Measurements from ENCODE around the gene P2RY8.

P2RY8 gene

DNA sequence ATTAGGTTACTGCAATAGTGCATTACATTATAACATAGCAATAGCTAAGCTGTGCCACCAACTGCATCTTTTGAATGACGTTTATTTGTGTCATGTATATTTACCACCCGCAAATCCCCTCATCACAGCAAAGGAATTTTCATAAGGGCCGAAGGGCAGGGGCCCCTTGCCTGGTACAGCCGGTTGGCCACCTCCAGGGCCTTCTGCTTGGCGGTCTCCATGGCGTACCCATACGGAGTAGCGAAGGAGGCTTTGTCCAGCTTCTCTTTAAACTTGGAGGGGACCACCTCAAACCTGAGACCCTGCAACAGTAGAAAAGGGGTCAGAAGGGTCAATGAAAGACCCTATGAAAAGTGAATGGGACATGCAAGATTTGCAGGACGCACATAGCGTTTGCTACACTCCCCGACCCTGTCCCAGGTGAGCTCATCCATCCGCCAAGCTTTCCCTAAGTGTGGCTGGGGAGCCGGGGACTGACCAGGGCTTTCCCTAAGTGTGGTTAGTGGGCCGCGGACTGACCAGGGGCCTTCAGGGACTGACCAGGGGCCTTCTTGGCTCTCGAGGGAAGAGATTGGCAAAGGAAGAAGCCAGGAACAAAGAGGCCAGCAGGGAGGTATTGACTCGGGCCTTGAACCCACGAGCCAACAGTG is 94.8 kb downstream of the P2RY8 start:
- peak; percentile 51 for DNase-seq

DNA sequence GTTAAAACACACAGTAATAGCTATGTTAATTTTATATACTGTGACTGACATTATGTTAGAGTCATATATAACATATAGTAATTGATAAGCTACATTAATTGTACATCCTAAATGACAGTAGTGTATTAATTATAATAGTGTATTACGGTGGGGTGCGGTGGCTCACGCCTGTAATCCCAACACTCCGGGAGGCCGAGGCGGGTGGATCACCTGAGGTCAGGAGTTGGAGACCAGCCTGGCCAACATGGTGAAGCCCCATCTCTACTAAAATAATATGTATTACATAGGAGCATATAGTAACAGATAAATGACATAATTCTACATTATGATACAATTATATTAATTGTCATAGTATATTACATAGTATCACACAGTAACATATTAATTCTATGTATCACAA is 96.5 kb downstream of the P2RY8 start:
- peak; percentile 54 for DNase-seq

DNA sequence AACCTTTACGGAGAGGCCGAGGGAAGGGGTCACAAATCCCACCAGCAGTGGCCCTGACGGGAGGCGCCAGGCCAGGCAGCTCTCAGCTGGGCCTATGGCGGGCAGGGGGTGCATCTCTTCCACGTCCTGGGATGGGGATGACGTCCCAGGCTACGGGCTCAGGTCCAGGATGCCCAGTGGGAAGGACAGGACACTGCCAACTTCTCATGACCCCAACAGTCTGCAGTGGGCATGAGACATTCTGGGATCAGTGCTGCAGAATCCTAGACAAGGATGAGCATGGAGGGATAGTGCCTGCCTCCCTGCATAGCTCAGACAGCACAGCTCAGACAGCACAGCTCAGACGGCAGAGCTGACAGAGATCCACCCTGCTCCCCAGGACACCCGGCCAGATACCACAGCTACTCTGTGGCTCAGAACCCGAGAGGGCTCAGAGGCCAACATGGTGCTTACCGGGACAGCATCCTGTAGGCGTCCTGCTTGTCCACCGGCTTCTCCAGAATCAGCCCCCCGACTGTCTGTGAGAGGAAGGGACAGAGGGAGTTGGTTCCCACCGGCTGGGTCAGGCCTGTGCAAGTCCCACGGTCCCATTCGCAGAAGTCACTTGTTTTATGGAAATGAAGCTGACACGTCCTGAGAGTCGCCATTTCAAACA is 101.6 kb downstream of the P2RY8 start:
- peak; percentile 59 for DNase-seq

DNA sequence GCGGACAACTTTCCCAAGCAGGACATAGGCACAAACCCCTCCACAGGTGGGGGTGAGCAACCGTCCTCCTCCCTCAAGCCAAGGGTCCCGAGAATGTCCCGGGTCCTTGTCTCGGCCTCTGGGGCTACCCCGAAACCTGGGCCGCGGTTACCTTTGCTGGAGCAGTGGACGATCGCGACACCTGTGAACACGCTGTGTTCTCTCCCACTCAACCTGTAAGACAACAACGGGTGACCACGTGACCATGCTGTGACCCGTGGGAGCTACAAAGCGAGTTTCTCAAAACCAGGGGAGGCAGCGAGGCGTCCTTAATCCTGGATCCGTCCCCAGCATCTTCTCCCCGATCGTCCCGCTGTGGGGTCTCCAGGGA is 102.1 kb downstream of the P2RY8 start:
- DNase-seq = peak; percentile 59

DNA sequence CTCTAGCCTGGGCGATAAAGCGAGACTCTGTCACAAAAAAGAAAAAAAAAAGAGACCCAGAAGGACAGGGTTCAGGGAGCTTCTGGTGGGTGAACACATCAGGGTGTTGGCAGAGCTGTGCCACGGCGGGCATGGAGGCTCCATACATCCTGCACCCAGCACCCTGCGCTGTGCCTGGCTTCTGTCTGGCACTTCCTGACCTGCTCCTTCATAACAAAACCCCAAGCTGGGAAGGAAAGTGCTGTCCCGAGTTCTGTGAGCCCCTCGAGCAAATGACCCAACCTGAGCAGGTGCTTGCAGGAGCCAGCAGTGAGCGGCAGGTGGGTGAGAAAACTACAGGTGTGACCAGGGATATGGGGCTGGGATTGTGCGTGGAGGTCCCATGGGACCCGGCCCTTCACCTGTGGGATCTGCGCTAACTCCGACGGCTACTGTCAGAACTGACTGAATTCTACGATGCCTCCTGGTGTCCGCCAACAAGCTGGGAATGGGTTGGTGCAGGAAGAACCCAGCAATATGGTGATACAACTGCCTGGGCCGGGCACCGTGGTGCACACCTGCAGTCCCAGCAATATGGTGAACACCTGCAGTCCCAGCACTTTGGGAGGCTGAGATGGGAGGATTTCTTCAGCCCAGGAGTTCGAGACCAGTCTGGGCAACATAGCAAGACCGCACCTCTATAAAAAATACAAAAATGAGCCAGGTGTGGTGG is 103.2 kb downstream of the P2RY8 start:
- DNase-seq = no peak

DNA sequence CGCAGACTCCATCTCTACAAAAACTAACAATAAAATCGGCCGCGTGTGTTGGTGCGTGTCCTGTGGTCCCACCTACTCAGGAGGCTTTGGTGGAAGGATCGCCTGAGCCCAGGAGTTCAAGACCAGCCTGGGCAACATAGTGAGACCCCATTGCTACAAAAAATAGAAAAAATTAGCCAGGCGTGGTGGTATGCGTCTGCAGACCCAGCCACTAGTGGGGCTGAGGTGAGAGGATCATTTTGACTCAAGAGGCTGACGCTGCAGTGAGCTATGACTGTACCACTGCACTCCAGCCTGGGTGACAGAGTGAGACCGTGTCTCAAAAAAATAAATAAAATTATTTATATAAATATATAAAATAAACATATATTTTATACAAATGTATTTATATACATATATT is 106.5 kb downstream of the P2RY8 start:
- peak; percentile 41 for DNase-seq

DNA sequence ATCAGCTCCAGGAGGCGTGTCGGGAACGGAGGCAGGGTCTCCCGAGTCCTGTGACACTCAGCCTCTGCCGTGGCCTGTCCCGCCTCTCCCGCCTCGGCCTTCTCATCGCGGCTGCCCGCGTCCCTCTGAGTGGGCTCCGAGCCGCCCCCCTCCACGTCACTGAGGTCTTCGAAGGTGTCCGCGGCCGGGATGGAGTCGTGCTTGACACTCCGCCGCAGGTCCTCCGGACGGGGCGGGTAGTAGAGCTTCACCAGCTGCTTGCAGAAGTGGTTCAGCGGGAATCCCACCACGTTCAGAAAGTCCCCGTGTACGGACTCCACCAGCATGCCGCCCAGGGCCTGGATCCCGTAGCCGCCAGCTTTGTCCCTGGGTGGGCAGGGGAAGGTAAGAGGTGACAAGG is 109.2 kb downstream of the P2RY8 start:
- DNase-seq = peak; percentile 54

DNA sequence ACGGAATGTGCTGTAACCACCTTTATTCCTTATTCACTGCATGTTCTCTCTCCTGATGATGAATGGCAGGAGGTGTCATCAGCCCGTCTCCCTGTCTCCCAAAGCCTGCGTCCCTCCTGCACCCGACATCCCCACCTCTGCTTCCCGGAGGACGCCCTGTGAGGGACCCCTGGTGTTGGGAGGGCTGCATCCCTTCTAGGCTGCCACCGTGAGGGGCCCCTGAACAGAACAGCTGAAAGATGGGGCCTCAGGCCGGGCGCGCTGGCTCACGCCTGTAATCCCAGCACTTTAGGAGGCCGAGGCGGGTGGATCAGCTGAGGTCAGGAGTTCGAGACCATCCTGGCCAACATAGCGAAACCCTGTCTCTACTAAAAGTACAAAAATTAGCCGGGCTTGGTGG is 110.7 kb downstream of the P2RY8 start:
- peak; percentile 49 for DNase-seq

DNA sequence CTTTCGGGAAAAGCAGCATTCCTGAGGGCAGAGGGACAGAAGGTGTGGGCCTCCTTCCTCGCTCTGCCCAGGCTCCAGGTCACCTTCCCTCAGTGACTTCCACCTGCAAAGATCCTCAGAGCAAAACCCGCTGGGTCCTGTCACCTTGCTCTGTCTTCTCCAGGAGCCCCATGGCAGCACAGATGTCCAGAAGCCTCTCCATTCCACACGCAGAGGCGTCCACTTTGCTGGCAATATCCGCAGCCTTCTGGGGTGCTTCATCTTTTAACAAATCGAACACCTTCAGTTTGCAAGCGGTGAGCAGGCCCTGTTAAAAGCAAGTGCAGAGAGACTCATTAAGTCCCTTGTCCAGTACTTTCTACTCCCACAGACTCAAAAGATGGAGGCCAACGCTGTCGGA is 111.6 kb downstream of the P2RY8 start:
- DNase-seq = peak; percentile 52

DNA sequence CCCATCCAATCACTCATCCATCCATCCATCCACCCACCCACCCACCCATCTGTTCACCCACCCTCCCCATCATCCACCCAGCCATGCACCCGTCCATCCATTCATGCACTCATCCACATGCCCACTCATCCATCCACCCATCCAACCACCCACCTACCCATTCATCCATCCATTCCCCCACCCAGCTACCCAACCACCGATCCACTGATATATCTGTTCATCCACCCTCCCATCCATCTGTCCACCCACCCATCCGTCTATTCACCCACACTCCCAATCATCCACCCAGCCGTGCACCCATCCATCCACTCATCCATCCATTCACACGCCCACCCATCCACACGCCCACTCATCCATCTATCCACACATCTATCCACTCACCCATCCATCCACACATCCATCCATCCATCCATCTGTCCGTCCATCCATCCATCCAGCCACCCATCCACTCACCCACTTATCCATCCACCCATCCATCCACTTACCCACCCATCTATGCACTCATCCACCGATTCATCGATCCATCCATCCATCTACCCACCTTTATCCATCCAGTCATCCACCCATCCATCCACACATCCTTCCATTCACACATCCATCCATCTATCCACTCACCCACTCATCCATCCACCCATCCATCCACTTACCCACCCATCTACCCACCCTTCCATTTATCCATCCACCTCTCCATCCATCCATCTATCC is 112.7 kb downstream of the P2RY8 start:
- DNase-seq = peak; percentile 21

DNA sequence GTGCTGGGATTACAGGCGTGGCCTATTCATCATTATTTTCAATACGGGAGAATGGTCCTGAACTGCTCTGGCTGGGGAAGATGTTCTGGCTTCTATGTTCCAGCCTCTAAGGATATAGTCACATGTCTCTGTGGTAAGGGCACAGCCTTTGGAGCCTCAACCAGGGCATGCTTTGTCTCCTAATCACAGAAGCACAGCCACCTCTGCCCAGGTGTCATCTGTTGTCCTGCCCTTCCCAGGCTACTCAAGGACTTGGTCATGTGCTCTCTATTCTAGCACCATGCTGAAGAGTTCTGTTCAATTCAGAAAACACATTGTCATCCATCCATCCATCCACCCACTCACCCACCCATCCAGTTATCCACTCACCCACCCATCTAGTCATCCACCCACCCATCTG is 113.8 kb downstream of the P2RY8 start:
- peak; percentile 10 for DNase-seq

DNA sequence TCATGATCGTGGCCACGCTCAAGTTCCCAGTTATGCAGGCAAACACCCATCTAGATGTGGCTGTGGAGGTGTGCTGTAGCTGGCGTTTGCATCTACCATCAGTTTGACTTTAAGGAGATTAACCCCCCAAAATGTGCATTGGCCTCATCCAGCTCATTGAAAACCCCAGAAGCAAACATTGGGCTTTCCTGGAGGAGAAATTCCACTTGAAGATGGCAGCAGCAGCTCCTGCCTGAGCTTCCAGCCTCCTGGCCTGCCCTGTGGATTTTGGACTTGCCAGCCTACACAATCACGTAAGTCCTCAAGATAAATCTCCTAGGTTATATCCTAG is 114.9 kb downstream of the P2RY8 start:
- peak; percentile 25 for DNase-seq

DNA sequence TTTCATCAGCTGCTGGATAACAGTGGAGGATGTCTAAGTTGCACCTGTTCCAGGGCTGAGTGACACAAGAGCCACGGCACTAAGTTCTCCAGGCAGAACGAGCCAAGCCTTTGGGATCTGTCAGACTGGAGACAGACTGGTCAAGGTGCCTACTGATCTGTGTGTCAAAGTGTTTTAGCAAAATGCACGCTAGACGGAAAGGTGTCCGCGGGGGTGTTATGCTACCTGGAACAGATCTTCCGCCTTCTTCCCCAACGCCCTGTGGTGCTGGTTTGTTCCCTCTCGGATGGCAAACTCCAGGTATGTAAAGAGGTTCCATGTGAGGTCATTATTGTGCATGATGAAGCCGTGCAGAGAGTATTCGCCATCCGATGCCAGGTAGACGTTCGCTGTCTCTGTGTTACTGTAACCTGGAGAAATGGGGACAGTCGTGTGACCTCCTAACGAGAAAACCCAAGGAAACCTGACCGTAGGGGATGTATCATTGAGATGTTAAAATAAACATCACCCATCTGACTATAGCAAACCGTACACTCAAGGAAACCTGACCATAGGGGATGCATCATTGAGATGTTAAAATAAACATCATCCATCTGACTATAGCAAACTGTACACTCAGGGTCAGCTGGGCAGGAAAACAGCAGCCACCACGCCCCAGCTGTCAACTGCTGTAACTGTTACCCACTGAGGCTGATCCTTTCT is 115.4 kb downstream of the P2RY8 start:
- DNase-seq = peak; percentile 48

DNA sequence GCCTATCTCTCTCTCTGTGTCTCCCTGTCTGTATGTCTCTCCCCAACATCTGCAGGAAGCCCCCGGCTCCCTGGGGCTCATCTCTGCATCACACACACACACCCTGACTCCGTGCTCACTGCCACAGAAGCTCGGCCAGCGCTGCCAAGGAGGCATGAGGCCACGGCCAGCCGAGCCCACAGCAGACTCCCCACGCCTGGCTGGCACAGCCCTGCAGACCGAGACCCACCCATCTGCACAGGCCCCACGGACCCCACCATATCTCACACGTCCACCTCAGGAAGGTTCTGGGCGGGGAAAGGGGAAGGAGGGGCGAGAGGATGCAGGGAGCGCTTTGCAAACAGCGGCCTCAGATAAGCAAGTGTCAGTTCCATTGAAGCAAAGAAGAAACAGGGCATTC is 116.6 kb downstream of the P2RY8 start:
- DNase-seq = peak; percentile 54

DNA sequence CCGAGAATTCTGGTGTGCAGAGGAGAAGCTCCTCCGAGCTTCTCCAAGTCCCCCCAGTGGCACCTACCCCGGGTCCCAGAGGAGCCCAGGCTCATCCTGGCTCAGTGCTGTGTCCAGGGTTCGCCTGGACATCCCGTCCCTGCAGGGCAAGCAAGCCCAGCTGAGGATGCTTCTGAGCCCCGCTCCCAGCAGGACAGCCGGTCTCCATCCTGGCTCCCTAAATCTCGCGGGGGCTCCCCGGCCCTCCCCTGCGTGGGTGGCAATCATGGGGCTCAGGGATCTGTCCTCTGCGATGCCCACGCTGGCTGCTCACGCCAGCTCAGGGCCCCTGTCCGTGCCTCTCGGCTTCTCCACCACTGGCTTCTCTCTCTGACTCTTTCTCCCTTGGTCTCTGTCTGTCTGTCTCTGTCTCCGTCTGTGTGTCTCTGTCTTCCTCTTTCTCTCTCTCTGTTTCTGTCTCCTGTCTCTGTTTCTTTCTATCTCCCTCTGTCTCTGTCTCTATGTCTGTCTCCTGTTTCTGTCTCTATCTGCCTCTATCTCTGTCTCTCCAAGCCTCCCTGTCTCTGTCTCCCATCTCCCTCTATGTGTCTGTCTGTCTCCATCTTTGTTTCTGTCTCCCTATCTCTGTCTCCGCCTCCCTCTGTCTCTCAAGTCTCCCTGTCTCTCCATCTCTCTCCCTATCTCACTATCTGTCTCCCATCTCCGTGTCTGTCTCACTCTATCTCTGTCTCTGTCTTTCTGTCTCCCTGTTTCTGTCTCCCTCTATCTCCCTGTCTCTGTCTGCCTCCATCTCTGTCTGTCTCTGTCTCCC is 117.2 kb downstream of the P2RY8 start:
- DNase-seq = peak; percentile 58

DNA sequence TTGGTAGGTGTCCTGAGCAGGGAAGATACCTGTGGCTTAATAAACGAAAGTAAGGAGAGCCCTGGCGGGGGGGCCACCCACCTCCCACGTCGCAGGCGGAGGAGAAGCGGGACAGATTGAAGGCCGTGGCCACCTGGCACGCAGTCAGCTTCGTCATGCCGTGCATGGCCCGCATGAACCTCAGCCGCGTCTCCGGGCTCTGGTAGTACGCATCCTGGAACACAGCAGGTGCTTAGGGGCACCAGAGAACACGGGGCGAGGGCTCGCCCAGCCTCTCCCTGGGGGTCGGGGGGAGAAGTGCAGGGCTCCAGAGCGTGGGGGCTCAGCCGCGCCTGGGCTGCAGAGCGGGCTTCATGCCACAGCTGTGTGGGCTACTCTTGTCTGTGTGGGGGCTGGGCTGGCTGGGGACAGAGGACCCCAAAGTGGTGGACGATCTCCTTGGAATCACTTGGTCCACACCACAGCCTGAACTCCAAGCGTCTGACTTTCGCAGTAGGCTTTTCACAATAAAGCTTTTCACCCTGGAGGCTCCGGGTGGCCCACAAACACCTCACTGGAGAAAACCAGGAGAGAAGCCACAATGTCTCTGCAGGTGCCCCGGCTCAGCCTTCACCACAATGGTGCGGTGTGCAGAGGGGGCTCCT is 118.0 kb downstream of the P2RY8 start:
- DNase-seq = peak; percentile 61

DNA sequence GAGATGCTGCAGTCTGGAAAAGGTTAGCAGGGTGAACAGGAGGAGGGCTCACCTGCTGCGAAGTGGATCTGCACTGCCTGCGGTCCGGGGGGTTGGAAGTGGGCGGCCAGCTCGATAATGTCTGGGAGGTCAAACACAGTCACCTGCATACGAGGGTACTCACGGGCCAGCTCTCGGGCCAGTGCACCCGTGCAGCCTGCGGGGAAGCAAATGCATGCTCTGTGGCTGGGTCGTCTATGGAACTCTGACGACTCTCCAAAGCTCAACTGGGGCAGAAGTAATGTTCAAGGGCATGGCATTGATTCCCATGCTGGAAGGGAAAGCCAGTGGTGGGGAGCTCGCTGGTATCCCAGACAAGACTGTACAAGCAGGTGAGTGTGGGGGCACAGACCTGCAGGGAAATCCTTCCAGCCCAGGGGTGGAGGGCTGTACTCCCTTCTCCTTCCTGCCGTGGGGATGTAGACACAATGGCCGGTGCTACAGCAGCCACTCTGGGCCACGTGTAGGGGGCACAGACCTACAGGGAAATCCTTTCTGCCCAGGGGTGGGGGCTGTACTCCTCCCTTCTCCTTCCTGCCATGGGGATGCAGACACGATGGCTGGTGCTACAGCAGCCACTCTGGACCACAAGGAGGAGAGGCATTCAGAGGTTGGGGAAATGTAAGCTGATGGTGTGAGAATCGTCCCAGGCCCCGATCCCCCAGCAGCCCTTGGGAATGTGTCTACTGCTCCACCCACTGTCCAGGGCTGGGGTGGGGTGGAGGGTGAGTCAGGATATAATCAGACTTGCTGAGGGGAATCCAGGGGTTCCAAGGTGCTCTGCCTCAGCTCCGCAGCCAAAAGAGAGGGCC is 118.8 kb downstream of the P2RY8 start:
- peak; percentile 56 for DNase-seq

DNA sequence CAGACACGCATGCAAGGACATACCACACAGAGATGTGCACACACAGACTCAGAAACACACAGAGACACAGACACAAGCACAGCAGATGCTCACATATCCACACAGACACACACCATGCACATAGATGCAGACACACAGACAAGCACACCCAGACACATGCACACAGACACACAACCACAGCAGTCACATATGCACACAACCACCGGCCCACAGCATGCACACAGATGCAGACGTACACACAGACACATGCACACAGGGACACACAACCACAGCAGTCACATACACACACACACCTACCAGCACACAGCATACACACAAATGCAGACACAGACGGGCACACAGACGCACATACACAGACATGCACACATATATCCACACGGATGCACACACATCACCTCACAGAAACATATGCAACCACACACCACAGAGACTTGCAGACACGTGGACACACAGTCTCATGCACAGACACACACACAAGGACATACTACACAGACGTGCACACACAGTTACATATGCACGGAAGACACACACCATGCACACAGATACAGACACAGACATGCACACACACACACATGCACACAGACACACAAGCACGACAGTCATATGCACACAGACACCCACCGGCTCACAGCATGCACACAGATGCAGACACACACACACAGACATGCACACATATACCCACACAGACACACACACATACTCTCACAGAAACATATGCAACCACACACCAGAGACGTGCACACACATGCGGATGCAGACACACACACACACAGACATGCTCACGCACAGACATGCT is 119.8 kb downstream of the P2RY8 start:
- peak; percentile 50 for DNase-seq

DNA sequence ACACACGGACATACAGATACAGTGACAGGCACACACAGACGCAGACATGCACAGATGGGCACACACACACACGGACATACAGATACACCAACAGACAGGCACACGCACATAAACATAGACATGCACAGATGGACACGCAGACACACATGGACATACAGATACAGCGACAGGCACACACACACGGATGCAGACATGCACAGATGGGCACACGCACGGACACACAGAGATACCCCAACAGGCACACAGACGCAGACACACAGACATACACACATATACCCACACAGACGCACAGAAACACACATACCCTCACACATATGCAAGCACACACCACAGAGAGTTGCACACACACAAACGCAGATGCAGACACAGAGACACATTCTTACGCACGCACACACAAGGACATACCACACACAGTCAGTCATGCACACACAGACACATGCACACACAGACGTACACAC is 120.6 kb downstream of the P2RY8 start:
- DNase-seq = no peak

Measured in activated effector memory CD4-positive, alpha-beta T cell treated with anti-CD3 and anti-CD28 coated beads, Interleukin-2, amount 50 U/mL, for 16 hours (primary cell).